Neural progenitor cell (in vitro differentiated cells): ENCODE data around the gene NFASC.

ENCODE experiments used
- CTCF ChIP-seq: fragments of 200-600 bp; sonication (generic); IDR thresholded peaks from 2 replicates; pipeline ENCODE4 v1.5.1; 2017; ENCODE audit warnings: antibody characterized with exemption, mild to moderate bottlenecking
- EZH2 ChIP-seq: fragments of 200-600 bp; sonication (generic); IDR thresholded peaks from 2 replicates; pipeline ENCODE4 v1.6.1; 2017; ENCODE audit warnings: antibody characterized with exemption, mild to moderate bottlenecking, moderate library complexity

GRCh38 chr1:205016075-205016474, 145.4 kb downstream of the NFASC start:
- TF ChIP-seq CTCF (no peak), EZH2 (no peak)
